Endothelial cell of umbilical vein (primary cell): Measurements from ENCODE around the gene GPR68. TPM values are rescaled to one million over a fixed set of nuclear protein-coding genes. Genes with fewer than 3 reads are reported as not detected.

Source experiments
- BruUV-seq: library from RNA; stranded (reverse); fragments of 400-500 nt; replicated peaks from 2 replicates; lab custom pipeline; 2021; lab: Mats Ljungman, UMichigan
- CTCF ChIA-PET: fragments of 300-600, 350-600 bp; sonication (Branson Sonifier 250); formaldehyde crosslinking; loops from one replicate; lab custom pipeline; 2021; ENCODE audit warnings: antibody characterized with exemption, inconsistent platforms; lab: Charles Lee
- POLR2A ChIA-PET: fragments of 300-600, 350-600 bp; sonication (Branson Sonifier 250); formaldehyde crosslinking; loops from one replicate; lab custom pipeline; 2021; ENCODE audit warnings: antibody characterized with exemption, inconsistent platforms; lab: Charles Lee
- DNase-seq: peaks from one replicate; pipeline ENCODE4 v3.0.0-alpha.2; 2011; ENCODE audit warnings: low read depth, low spot score
- FAIRE-seq: peaks from 2 replicates; lab custom pipeline; 2011; peaks lifted over from hg19 to GRCh38; lab: Jason Lieb, UNC
- H2AFZ ChIP-seq: 2 replicates; pipeline ENCODE4 v1.6.0; 2012; ENCODE audit warnings: low read depth, low read length, control low read depth, inconsistent platforms
- H3K27ac ChIP-seq: 2 replicates; pipeline ENCODE4 v1.5.1; 2011; ENCODE audit warnings: low read depth, mild to moderate bottlenecking, control low read depth, low read length, moderate library complexity; ENCODE audit not compliant: insufficient read depth
- H3K27me3 ChIP-seq, 2 experiments: 2 replicates each; pipeline versions ENCODE4 v1.6.0 to v1.6.1; 2011; ENCODE audit warnings: low read length in 2 of 2, mixed read lengths in 1 of 2; ENCODE audit not compliant: control insufficient read depth in 2 of 2, insufficient read depth in 2 of 2
- H3K36me3 ChIP-seq, 2 experiments: 2 replicates in 1 of 2; 3 replicates in 1 of 2; pipeline ENCODE4 v1.5.1; 2011; ENCODE audit warnings: low read length in 2 of 2, mild to moderate bottlenecking in 1 of 2, moderate library complexity in 1 of 2; ENCODE audit not compliant: control insufficient read depth in 2 of 2, insufficient read depth in 2 of 2; ENCODE audit errors: extremely low read depth in 1 of 2
- H3K4me1 ChIP-seq: 3 replicates; pipeline ENCODE4 v1.5.1; 2011; ENCODE audit warnings: mild to moderate bottlenecking, low read length; ENCODE audit not compliant: control insufficient read depth, insufficient read depth; ENCODE audit errors: extremely low read depth
- H3K4me2 ChIP-seq: 2 replicates; pipeline ENCODE4 v1.6.1; 2011; ENCODE audit warnings: low read length, control low read depth, mixed read lengths; ENCODE audit not compliant: insufficient read depth
- H3K4me3 ChIP-seq, 3 experiments: fragments of 200-600 bp in 1 of 3; sonication (generic), shearing (Covaris generic) in 1 of 3; replicated peaks in 1 of 3; 2 replicates each; pipeline ENCODE4 v1.5.1; 2011 to 2016; ENCODE audit warnings: control low read depth in 3 of 3, low read length in 3 of 3, mild to moderate bottlenecking in 2 of 3, inconsistent platforms in 1 of 3, low read depth in 1 of 3, moderate library complexity in 1 of 3; ENCODE audit not compliant: insufficient read depth in 1 of 3
- H3K79me2 ChIP-seq: 2 replicates; pipeline ENCODE4 v1.6.0; 2012; ENCODE audit warnings: low read length, inconsistent platforms; ENCODE audit not compliant: control insufficient read depth, insufficient read depth
- H3K9ac ChIP-seq: replicated peaks from 2 replicates; pipeline ENCODE3; 2011; ENCODE audit warnings: low read length, control low read depth; ENCODE audit not compliant: insufficient read depth; ENCODE audit errors: extremely low read depth
- H3K9me1 ChIP-seq: replicated peaks from 3 replicates; pipeline ENCODE4 v1.6.0; 2011; ENCODE audit warnings: mild to moderate bottlenecking, low read length; ENCODE audit not compliant: control insufficient read depth, insufficient read depth; ENCODE audit errors: extremely low read depth
- H3K9me3 ChIP-seq: replicated peaks from 2 replicates; pipeline ENCODE4 v1.5.1; 2012; ENCODE audit warnings: low read length, inconsistent platforms; ENCODE audit not compliant: control insufficient read depth, insufficient read depth
- H4K20me1 ChIP-seq: replicated peaks from 2 replicates; pipeline ENCODE3; 2011; ENCODE audit warnings: mild to moderate bottlenecking, low read length; ENCODE audit not compliant: control insufficient read depth, insufficient read depth; ENCODE audit errors: extremely low read depth
- EZH2 ChIP-seq: IDR thresholded peaks from 2 replicates; pipeline ENCODE4 v1.6.1; 2012; ENCODE audit warnings: borderline replicate concordance, low read depth, mild to moderate bottlenecking, moderate library complexity, low read length, inconsistent platforms; ENCODE audit not compliant: severe bottlenecking
- FOS ChIP-seq: IDR thresholded peaks from 2 replicates; pipeline ENCODE4 v1.6.1; 2011; ENCODE audit warnings: mild to moderate bottlenecking, low read length, moderate library complexity, borderline replicate concordance; ENCODE audit not compliant: insufficient read depth
- GATA2 ChIP-seq: IDR thresholded peaks from 2 replicates; pipeline ENCODE4 v1.7.0; 2011; ENCODE audit warnings: low read depth, mild to moderate bottlenecking, moderate library complexity, mixed read lengths, low read length; ENCODE audit not compliant: insufficient read length, insufficient read depth
- JUN ChIP-seq: IDR thresholded peaks from 2 replicates; pipeline ENCODE4 v1.6.1; 2011; ENCODE audit warnings: borderline replicate concordance, low read depth; ENCODE audit not compliant: insufficient read length, insufficient read depth
- MYC ChIP-seq: IDR thresholded peaks from one replicate; pipeline ENCODE4 v1.6.1; 2011; ENCODE audit warnings: mild to moderate bottlenecking, low read depth, low read length
- POLR2A ChIP-seq: IDR thresholded peaks from 2 replicates; pipeline ENCODE4 v1.6.1; 2012; ENCODE audit warnings: low read depth, mild to moderate bottlenecking, control low read depth, low read length
- dilution Hi-C: fragments of 300-500 bp; cut with MboI; formaldehyde crosslinking; loops from one replicate; pipeline ENCODE4 v1.15.0; 2019; ENCODE audit warnings: low sequenced_read_pairs; ENCODE audit not compliant: extremely low pct_ligation_motif_present
- intact Hi-C: fragments of 100-400 bp; cut with micrococcal nuclease; formaldehyde crosslinking; loops from one replicate; pipeline ENCODE4 v1.10.0; 2022
- polyA plus RNA-seq, 4 experiments: library from polyadenylated mRNA; depleted of rRNA in 3 of 4; stranded (reverse) in 3 of 4; unstranded in 1 of 4; fragments of >200 nt; gene quantifications; 2 replicates each; pipeline versions ENCODE4 v1.2.1 to v1.2.3, GENCODE V29; 2011 to 2012; ENCODE audit warnings: missing spikeins in 1 of 4
- total RNA-seq: library from RNA; stranded (reverse); gene quantifications from 2 replicates; pipeline ENCODE4 v1.2.3, GENCODE V29; 2021

The GPR68 gene
- total and polyA plus RNA-seq, 2 donors (not counting 3 experiments of a cell fraction or from before 2014, with no cell fraction given): 0.24 to 0.36 TPM

- Histone ChIP-seq H3K4me1 (no peaks in the 10 kb centered on the region), H3K36me3 (peaks cover 4 to 16% of the 10 kb centered on the region in 2 experiments), H3K4me2 (no peak overlapping the region), H3K4me3 (no peak overlapping the region), H4K20me1 (no peaks in the 10 kb centered on the region), H3K27me3 (no peaks in the 10 kb centered on the region), H3K27ac (no peak overlapping the region), H3K9me3 (no peaks in the 10 kb centered on the region), H2AFZ (no peak overlapping the region), H3K9me1 (no peaks in the 10 kb centered on the region), H3K9ac (no peak overlapping the region), H3K79me2 (no peaks in the 10 kb centered on the region)
- no peak for TF ChIP-seq EZH2
- TF ChIP-seq FOS: no peak
- no peak for TF ChIP-seq JUN
- TF ChIP-seq GATA2: no peak
- no peak for TF ChIP-seq MYC
- dilution Hi-C loops: no loop called here
- intact Hi-C loops: no loop called here
- no peak for FAIRE-seq
- no TSS peak for BruUV-seq
- no peak for DNase-seq
- POLR2A ChIA-PET: interaction anchor here (0.7 kb wide), 1 partner anchor 256 kb away, joined by 7 read pairs; no protein-coding TSS in a partner anchor
- CTCF ChIA-PET: no interaction called here
These were observed 48.6 kb downstream of the GPR68 start for GRCh38 chr14:91195881-91196280.

DNA sequence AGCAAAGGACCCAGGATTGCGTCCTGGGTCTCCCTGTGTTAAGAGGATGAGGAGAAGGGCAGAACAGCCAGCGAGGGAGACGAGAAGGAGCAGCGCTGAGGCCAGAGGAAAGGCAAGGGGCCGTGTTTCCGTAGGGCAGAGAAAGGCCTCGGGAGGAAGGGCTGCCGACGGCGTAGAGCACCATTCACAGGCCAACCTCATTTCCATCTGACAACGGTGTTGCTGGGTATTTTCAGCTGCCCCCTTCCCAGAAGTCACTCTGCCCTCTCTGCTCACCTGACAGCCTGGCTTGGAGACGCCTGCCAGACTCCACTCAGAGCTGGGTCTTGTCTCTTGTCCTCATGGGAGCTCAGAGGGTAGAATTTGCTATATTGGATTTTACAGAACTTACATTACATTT is 51.4 kb downstream of the GPR68 start:
- dilution Hi-C loops: no loop called here
- TF ChIP-seq EZH2 (no peak), MYC (no peak), GATA2 (no peak), POLR2A (no peak)
- no peak for FAIRE-seq
- Histone ChIP-seq H3K9ac (no peak overlapping the region), H3K4me2 (no peak overlapping the region), H3K9me3 (no peaks in the 10 kb centered on the region), H3K9me1 (no peaks in the 10 kb centered on the region), H3K79me2 (no peaks in the 10 kb centered on the region), H3K27ac (no peak overlapping the region), H2AFZ (no peak overlapping the region), H3K4me3 (no peak overlapping the region), H4K20me1 (no peaks in the 10 kb centered on the region), H3K36me3 (peaks cover 0 to 30% of the 10 kb centered on the region in 2 experiments), H3K4me1 (no peaks in the 10 kb centered on the region), H3K27me3 (no peaks in the 10 kb centered on the region)
- no peak for DNase-seq
- intact Hi-C loops: no loop called here
- ChIA-PET CTCF (interaction anchor here (1.0 to 2.4 kb wide), 4 partner anchors 9 to 94 kb away, joined by 4 to 17 read pairs (median 4); no protein-coding TSS in a partner anchor), POLR2A (interaction anchor here (0.7 kb wide), 1 partner anchor 41 kb away, joined by 6 read pairs; no protein-coding TSS in a partner anchor)
- no TSS peak for BruUV-seq
